GM21367 (cell line): Measurements from ENCODE around the gene PCAT7.

Source experiments
- ATAC-seq: cut with Tn5 transposase; IDR thresholded peaks from one replicate; pipeline ENCODE4 v1.9.1; 2021; ENCODE audit not compliant: unreplicated experiment

The PCAT7 gene

GRCh38 chr9:94602666-94603065, 47.8 kb downstream of the PCAT7 start:
- no peak for ATAC-seq

DNA sequence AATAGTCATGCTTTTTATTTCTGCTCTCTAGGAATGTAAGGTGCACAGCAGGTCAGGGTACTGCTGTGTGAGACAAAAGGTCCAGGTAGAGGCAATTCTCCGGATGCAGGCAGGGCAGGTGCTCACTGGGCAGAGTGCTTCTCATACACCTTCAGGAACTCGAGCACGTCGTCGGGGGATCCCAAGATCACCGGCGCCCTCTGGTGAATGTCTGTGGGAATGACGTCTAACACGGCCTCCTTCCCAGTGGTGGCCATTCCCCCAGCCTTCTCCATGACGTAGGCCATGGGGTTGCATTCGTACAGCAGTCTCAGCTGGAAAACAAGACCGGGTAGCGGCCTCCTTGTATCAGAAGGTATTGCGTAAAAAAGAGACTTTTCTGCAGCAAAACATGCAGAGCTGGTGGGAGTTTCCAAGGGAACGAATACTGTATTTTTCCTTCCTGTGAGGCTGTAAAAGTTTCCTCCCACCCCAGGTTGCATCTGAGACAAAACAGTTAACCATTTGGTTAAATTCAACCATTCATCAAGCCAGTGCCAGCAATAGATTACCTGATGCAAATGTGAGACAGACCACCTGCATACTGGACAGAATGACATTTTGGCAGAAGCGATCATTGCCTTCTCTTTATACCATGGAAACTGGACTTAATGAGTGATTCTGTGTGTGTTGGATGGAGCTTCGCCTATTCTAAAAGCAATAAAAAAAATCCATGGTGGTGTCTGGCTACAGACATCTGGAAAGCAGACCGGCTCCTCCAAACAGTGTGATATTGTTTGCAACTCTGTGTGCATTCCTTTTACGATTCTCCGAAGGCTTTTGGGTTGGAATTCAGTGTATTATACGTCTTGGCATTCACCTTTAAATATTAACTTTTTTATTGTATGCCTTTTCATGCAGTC, 48.6 kb downstream of the PCAT7 start:
- no peak for ATAC-seq

DNA sequence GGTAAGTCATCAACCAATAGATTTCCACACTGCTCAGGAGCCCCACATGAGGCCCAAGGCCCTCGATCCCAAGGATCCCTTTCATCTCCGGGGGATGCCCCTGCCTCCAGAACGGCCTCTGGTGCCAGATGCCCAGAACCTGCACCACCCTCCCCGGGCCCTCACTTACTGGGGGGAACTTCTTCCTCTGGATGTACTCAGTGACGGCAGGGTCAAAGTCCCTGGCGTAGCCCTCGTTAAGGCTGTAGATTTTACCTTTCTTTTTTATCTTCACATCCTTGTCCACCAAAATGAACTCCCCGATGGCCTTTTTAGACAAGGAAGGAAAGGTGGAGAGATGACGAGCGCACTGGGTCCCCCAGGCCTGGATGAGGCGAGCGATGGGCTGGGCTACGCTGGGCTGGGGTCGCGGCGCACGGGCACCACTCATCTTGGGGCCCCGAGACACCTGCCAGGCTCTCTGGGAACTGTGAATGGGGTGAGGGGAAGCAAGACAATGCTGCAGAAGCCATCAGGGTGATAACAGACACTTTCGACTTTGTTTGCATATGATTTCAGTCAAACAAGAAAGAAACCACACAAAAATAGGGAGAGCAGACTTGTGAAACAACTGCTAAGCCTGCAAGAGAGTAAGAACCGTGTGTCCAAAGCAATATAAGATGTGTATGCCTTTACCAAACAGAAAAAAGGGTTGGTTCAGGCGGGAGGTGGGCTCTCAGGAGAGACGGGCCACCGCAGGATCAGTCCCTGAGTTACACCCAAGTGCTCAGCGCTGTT, 52.0 kb downstream of the PCAT7 start:
- ATAC-seq: no peak

- no peak for ATAC-seq
Observed at GRCh38 chr9:94607423-94607691, 52.5 kb downstream of the PCAT7 start.

- no peak for ATAC-seq
Observed at GRCh38 chr9:94610181-94610606, 55.3 kb downstream of the PCAT7 start.

DNA sequence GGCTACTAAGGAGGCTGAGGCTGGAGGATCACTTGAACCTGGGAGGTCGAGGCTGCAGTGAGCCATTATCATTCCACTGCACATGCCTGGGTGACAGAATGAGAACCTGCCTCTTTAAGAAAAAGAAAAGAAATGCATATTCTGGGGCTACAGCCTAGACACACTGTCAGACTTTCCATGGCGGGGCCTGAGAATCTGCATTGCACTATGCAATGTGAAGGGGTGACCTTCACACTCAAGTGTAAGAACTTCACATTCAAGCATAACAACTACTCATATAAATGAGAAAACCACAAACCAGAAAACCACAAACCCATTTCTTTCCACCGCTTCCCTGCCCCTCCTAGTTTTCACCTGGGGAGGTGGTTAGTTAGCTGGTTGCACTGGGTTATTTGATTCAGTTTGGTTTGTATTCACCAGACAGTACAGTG, 56.8 kb downstream of the PCAT7 start:
- no peak for ATAC-seq

- no peak for ATAC-seq
Observed at GRCh38 chr9:94612071-94612470, 57.2 kb downstream of the PCAT7 start.

- ATAC-seq: no peak
Observed at GRCh38 chr9:94613003-94613402, 58.1 kb downstream of the PCAT7 start.

DNA sequence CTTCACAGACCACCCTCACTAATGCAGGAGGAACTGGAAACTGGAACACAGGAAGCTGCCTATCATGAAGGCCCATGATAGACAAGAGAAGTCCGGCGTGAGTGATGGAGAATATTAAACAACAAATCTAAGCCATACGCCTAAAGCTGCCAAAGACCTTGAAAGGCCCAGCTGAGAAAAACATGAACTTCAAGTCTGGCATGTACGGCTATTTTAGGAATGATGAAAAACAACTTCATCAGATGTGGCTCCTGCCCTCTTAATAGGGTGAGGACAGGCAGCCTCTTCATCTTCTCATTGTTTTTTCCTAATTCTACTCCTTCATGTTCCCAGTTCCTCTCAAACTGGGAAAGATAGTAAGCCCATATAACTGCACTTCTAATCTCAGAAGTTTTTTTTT, 64.1 kb downstream of the PCAT7 start:
- no peak for ATAC-seq
